Measurements from ENCODE around the gene AGAP1.

AGAP1 gene

DNA sequence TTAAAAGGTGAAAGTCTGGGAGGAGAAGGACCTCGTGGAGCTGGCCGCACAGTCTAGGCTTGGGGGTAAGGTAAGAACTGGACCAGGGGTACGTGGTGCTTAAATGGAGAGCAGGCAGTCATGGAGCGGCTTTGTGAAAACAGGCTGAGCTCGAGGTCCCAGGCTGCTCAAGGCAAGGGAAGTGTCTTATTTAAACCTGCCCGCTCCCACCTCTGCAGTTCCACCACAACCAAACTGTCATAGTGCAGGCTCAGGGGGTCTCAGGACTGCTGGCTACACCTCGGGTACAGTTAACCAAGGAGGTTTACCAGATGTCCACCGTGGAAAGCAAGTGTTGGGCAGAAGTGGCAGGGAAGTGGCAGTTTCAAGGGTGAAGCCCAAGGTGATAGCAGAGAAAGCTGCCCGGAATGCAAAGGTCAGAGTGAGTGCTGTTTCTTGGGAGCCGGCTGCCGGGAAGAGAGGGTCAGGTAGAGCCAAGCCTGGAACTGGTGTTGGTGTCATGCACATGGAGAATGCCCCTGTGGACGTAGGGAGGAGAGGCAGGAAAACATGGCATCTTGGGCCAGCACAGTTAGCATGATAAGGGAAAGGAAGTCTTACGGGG lies 471.0 kb downstream of the AGAP1 start:
- no peak overlapping the region for H3K27ac Mint-ChIP-seq
- no peak overlapping the region for H3K4me3 Mint-ChIP-seq
- H3K4me1 Mint-ChIP-seq (ENCODE audit: low read depth), result no peaks in the 10 kb centered on the region
- H3K9me3 Mint-ChIP-seq, result no peaks in the 10 kb centered on the region
- no peaks in the 10 kb centered on the region for H3K27me3 Mint-ChIP-seq (ENCODE audit: low read depth)
- no peaks in the 10 kb centered on the region for H3K36me3 Mint-ChIP-seq (ENCODE audit: low read depth)

- no peak overlapping the region for H3K27ac Mint-ChIP-seq
- H3K4me3 Mint-ChIP-seq, result no peak overlapping the region
- no peaks in the 10 kb centered on the region for H3K36me3 Mint-ChIP-seq (ENCODE audit: low read depth)
- H3K9me3 Mint-ChIP-seq, result no peaks in the 10 kb centered on the region
- no peaks in the 10 kb centered on the region for H3K27me3 Mint-ChIP-seq (ENCODE audit: low read depth)
- H3K4me1 Mint-ChIP-seq (ENCODE audit: low read depth), result no peaks in the 10 kb centered on the region
Measured at GRCh38 chr2:235966396-235966795, 472.6 kb downstream of the AGAP1 start.

GRCh38 chr2:235966932-235967757 lies 473.3 kb downstream of the AGAP1 start:
- Mint-ChIP-seq H3K27me3 (ENCODE audit: low read depth) (no peaks in the 10 kb centered on the region), H3K36me3 (ENCODE audit: low read depth) (no peaks in the 10 kb centered on the region), H3K4me1 (ENCODE audit: low read depth) (no peaks in the 10 kb centered on the region), H3K27ac (no peak overlapping the region), H3K9me3 (no peaks in the 10 kb centered on the region), H3K4me3 (no peak overlapping the region)

DNA sequence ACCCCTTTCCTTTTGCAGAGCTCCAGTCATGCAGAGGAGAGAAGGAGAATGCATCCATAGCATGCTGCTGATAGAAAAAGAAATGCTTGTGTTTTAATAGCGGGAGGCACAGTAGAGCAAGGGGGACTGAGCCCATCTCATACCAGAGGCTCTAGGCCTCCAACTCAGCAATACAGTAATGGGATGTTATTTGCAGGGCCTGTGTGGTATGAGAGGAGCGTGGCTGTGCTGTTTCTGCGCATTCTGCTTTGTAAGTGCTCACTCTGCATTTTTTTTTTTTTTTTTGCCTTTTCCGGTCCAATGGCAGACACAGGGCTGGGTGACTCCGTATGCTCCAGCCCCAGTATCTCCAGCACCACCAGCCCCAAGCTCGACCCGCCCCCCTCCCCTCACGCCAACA lies 474.3 kb downstream of the AGAP1 start:
- no peaks in the 10 kb centered on the region for H3K27me3 Mint-ChIP-seq (ENCODE audit: low read depth)
- no peaks in the 10 kb centered on the region for H3K36me3 Mint-ChIP-seq (ENCODE audit: low read depth)

GRCh38 chr2:235968616-235969324 lies 474.9 kb downstream of the AGAP1 start:
- H3K4me1 Mint-ChIP-seq (ENCODE audit: low read depth), result no peaks in the 10 kb centered on the region
- no peaks in the 10 kb centered on the region for H3K9me3 Mint-ChIP-seq
- H3K27ac Mint-ChIP-seq, result no peak overlapping the region
- no peak overlapping the region for H3K4me3 Mint-ChIP-seq
- H3K36me3 Mint-ChIP-seq (ENCODE audit: low read depth), result no peaks in the 10 kb centered on the region
- no peaks in the 10 kb centered on the region for H3K27me3 Mint-ChIP-seq (ENCODE audit: low read depth)

More for the DNA sequence above, 474.3 kb downstream of the AGAP1 start:
- H3K4me3 Mint-ChIP-seq, result no peak overlapping the region
- no peaks in the 10 kb centered on the region for H3K9me3 Mint-ChIP-seq
- no peaks in the 10 kb centered on the region for H3K4me1 Mint-ChIP-seq (ENCODE audit: low read depth)
- no peak overlapping the region for H3K27ac Mint-ChIP-seq

DNA sequence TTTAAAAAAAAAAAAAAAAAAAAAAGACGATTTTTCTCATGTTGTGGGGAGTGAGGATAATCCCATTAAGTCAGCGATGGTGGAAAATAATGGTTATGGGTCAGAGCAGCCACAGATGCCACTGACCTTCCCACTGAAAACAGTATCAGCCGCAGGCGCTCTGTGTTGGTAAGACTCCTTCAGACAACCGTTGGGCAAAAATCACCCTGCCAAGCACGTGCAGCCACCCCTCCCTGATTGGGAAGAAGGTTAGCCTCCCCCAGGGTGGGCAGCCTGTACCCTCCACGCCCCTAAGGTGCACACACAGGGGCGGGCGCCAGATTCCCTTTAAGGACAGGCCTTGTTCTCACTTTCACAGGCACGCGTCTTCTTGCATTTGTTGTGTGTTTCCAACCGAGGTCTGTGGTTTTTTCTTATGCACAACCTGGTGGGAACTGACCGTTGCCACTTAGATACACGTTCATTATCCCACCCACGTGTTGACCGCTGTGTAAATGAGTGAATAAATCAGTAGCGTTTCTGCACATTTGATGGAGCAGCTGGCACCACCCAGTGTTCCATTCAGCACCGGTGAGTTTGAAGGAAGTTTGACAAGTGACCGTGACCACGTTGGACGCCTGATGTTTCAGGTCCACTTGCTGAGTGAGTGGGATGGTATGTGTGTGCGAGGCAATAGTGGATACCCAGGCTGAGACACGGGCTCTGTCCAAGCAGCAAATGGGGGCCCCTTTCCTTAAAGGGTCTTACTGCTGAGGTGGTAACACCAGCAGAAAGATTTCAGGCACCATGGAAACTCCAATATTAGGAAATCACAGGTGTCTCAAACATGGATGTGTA lies 476.6 kb downstream of the AGAP1 start:
- Mint-ChIP-seq H3K27ac (no peak overlapping the region), H3K9me3 (no peaks in the 10 kb centered on the region), H3K36me3 (ENCODE audit: low read depth) (no peaks in the 10 kb centered on the region), H3K4me1 (ENCODE audit: low read depth) (no peaks in the 10 kb centered on the region), H3K4me3 (no peak overlapping the region), H3K27me3 (ENCODE audit: low read depth) (no peaks in the 10 kb centered on the region)

DNA sequence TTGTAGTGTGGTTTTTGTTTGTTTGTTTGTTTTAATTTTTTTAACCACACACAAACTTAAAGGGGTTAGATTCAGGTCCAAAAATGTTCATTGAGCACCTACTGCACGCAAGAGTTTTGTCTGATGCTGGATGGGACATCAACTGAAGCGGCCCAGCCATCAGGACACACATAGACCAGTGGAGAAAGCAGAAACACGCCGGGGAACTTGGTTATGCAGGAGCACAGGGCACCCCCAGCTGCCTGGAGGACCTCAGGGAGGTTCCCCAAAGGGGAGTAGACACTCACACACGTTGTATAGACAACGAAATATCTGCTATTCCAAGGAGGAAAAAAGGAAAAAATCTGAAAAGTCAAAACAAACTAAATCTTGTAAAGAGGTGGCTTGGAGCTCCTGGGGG lies 482.7 kb downstream of the AGAP1 start:
- Mint-ChIP-seq H3K9me3 (no peaks in the 10 kb centered on the region), H3K27ac (no peak overlapping the region), H3K4me3 (no peak overlapping the region), H3K4me1 (ENCODE audit: low read depth) (no peaks in the 10 kb centered on the region), H3K27me3 (ENCODE audit: low read depth) (no peaks in the 10 kb centered on the region), H3K36me3 (ENCODE audit: low read depth) (no peaks in the 10 kb centered on the region)

- no peak overlapping the region for H3K4me3 Mint-ChIP-seq
- H3K27me3 Mint-ChIP-seq (ENCODE audit: low read depth), result peaks cover 1% of the 10 kb centered on the region
- no peaks in the 10 kb centered on the region for H3K36me3 Mint-ChIP-seq (ENCODE audit: low read depth)
- H3K27ac Mint-ChIP-seq, result no peak overlapping the region
- H3K4me1 Mint-ChIP-seq (ENCODE audit: low read depth), result no peaks in the 10 kb centered on the region
- no peaks in the 10 kb centered on the region for H3K9me3 Mint-ChIP-seq
Measured at GRCh38 chr2:235976956-235977355, 483.1 kb downstream of the AGAP1 start.

- H3K27me3 Mint-ChIP-seq (ENCODE audit: low read depth), result peaks cover 4% of the 10 kb centered on the region
- no peaks in the 10 kb centered on the region for H3K9me3 Mint-ChIP-seq
- H3K4me1 Mint-ChIP-seq (ENCODE audit: low read depth), result no peaks in the 10 kb centered on the region
- no peaks in the 10 kb centered on the region for H3K36me3 Mint-ChIP-seq (ENCODE audit: low read depth)
- H3K4me3 Mint-ChIP-seq, result no peak overlapping the region
- no peak overlapping the region for H3K27ac Mint-ChIP-seq
Measured at GRCh38 chr2:235977445-235977844, 483.6 kb downstream of the AGAP1 start.

DNA sequence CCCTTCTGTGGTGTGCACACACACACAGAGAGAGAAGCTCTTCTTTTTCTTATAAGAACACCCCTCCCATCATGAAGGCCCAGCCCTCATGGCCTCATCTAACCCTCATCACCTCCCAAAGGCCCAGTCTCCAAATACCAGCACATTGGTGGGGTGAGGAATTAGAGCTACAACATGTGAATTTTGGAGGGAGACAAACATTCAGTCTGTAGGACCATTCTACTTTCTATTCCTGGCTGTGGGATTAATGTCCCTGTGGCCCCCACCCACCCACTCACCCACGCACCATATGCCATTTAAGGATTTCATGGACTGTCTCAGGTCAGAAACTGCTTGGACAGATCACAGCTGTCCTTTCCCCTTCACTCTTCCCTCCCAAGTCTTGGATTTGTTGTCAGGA lies 484.2 kb downstream of the AGAP1 start:
- Mint-ChIP-seq H3K4me3 (no peak overlapping the region), H3K27ac (no peak overlapping the region), H3K36me3 (ENCODE audit: low read depth) (no peaks in the 10 kb centered on the region), H3K9me3 (no peaks in the 10 kb centered on the region), H3K4me1 (ENCODE audit: low read depth) (no peaks in the 10 kb centered on the region), H3K27me3 (ENCODE audit: low read depth) (peaks cover 4% of the 10 kb centered on the region)

- no peaks in the 10 kb centered on the region for H3K4me1 Mint-ChIP-seq (ENCODE audit: low read depth)
- no peak overlapping the region for H3K27ac Mint-ChIP-seq
- no peaks in the 10 kb centered on the region for H3K9me3 Mint-ChIP-seq
- no peak overlapping the region for H3K4me3 Mint-ChIP-seq
- no peaks in the 10 kb centered on the region for H3K36me3 Mint-ChIP-seq (ENCODE audit: low read depth)
- peaks cover 4% of the 10 kb centered on the region for H3K27me3 Mint-ChIP-seq (ENCODE audit: low read depth)
Measured at GRCh38 chr2:235979037-235979436, 485.2 kb downstream of the AGAP1 start.

GRCh38 chr2:235979753-235980435 lies 486.1 kb downstream of the AGAP1 start:
- no peak overlapping the region for H3K27ac Mint-ChIP-seq
- no peaks in the 10 kb centered on the region for H3K36me3 Mint-ChIP-seq (ENCODE audit: low read depth)
- peaks cover 4% of the 10 kb centered on the region for H3K27me3 Mint-ChIP-seq (ENCODE audit: low read depth)
- no peaks in the 10 kb centered on the region for H3K9me3 Mint-ChIP-seq
- H3K4me3 Mint-ChIP-seq, result no peak overlapping the region
- no peaks in the 10 kb centered on the region for H3K4me1 Mint-ChIP-seq (ENCODE audit: low read depth)

GRCh38 chr2:235981631-235982030 lies 487.8 kb downstream of the AGAP1 start:
- no peaks in the 10 kb centered on the region for H3K4me1 Mint-ChIP-seq (ENCODE audit: low read depth)
- peaks cover 4% of the 10 kb centered on the region for H3K27me3 Mint-ChIP-seq (ENCODE audit: low read depth)
- no peaks in the 10 kb centered on the region for H3K9me3 Mint-ChIP-seq
- H3K27ac Mint-ChIP-seq, result no peak overlapping the region
- H3K4me3 Mint-ChIP-seq, result no peak overlapping the region
- no peaks in the 10 kb centered on the region for H3K36me3 Mint-ChIP-seq (ENCODE audit: low read depth)

DNA sequence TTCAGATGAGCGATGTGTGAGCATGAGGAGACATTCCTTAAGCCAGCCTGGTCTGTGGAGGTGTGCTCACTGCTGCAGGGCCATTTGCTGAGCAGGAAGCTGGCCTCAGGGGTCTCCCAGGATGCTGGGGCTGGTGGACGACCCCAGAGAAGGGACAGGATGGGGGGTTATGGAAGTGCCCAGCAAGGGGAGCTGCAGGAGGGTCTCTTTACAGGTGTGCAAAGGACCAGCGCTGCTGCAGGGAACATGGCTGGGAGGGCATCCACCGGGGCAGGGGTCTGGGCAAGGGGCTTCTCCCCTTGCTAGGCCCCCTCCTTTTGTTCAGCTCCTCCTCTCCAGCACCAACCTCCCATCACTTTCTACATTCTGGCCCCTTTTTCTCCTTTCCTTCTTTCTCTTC lies 489.2 kb downstream of the AGAP1 start:
- Mint-ChIP-seq H3K4me1 (ENCODE audit: low read depth) (no peaks in the 10 kb centered on the region), H3K27me3 (ENCODE audit: low read depth) (peaks cover 4% of the 10 kb centered on the region), H3K27ac (no peak overlapping the region), H3K4me3 (no peak overlapping the region), H3K36me3 (ENCODE audit: low read depth) (no peaks in the 10 kb centered on the region), H3K9me3 (no peaks in the 10 kb centered on the region)

Measured in T-helper 1 cell treated with Interleukin-12 subunit alpha and Interleukin-12 subunit beta and Interleukin-4 antibody, amounts not matched to agents 30 μg/mL and 1 μg/mL, for 36 hours (primary cell).